HUES6 (cell line): ENCODE data around the gene ABI2.
A peak's percentile ranks its signal among the peaks of the same experiment; 100 is the strongest.
"Not testable (repeated sequence)": the region's sequence is repeated elsewhere in the genome, so short reads cannot be mapped to it uniquely, and the experiment has no call there.

Experiments
- H3K27ac ChIP-seq: 2 replicates; pipeline ENCODE4 v1.7.0; 2013; ENCODE audit warnings: low read depth, mild to moderate bottlenecking, low read length, inconsistent platforms
- H3K27me3 ChIP-seq: 2 replicates; pipeline ENCODE4 v1.6.1; 2013; ENCODE audit warnings: low read length; ENCODE audit not compliant: control insufficient read depth, insufficient read depth
- H3K36me3 ChIP-seq: 2 replicates; pipeline ENCODE4 v1.6.1; 2013; ENCODE audit warnings: low read length; ENCODE audit not compliant: control insufficient read depth, insufficient read depth
- H3K4me1 ChIP-seq: 2 replicates; pipeline ENCODE4 v1.6.1; 2013; ENCODE audit warnings: low read length; ENCODE audit not compliant: control insufficient read depth, insufficient read depth
- H3K4me3 ChIP-seq: 2 replicates; pipeline ENCODE4 v1.5.1; 2013; ENCODE audit warnings: low read depth, low read length
- H3K9ac ChIP-seq: one replicate; pipeline ENCODE4 v1.6.1; 2013; ENCODE audit warnings: mild to moderate bottlenecking, low read length
- H3K9me3 ChIP-seq: 2 replicates; pipeline ENCODE4 v1.6.1; 2013; ENCODE audit warnings: low read depth, low read length; ENCODE audit not compliant: control insufficient read depth, insufficient read depth

The ABI2 gene

GRCh38 chr2:203327901-203328759 is at the start of gene ABI2:
Gene ABI2 (plus strand): TSS chr2:203328394. CDS start chr2:203328515, 121 bp downstream.
- Histone ChIP-seq H3K36me3 (no peaks in the 10 kb centered on the region), H3K27me3 (no peaks in the 10 kb centered on the region), H3K9me3 (no peaks in the 10 kb centered on the region), H3K27ac (peak within 1 kb of the TSS; percentile 96), H3K4me3 (peak within 1 kb of the TSS; percentile 88), H3K4me1 (peaks cover 10% of the 10 kb centered on the region), H3K9ac (peak within 1 kb of the TSS; percentile 99)

- Histone ChIP-seq H3K27ac (no peak overlapping the region), H3K9me3 (no peaks in the 10 kb centered on the region), H3K4me1 (no peaks in the 10 kb centered on the region), H3K4me3 (no peak overlapping the region), H3K36me3 (peaks cover 51% of the 10 kb centered on the region), H3K9ac (no peak overlapping the region), H3K27me3 (no peaks in the 10 kb centered on the region)
Measured at GRCh38 chr2:203279288-203279687, 48.9 kb upstream of the ABI2 start.

GRCh38 chr2:203280428-203281064 is 47.6 kb upstream of the ABI2 start:
- no peak overlapping the region for H3K9ac ChIP-seq
- no peak overlapping the region for H3K27ac ChIP-seq
- no peak overlapping the region for H3K4me3 ChIP-seq
- no peaks in the 10 kb centered on the region for H3K4me1 ChIP-seq
- H3K9me3 ChIP-seq, result no peaks in the 10 kb centered on the region
- no peaks in the 10 kb centered on the region for H3K27me3 ChIP-seq
- H3K36me3 ChIP-seq, result peaks cover 57% of the 10 kb centered on the region

- peaks cover 62% of the 10 kb centered on the region for H3K36me3 ChIP-seq
- H3K9me3 ChIP-seq, result no peaks in the 10 kb centered on the region
- no peak overlapping the region for H3K9ac ChIP-seq
- no peak overlapping the region for H3K27ac ChIP-seq
- H3K4me1 ChIP-seq, result no peaks in the 10 kb centered on the region
- no peaks in the 10 kb centered on the region for H3K27me3 ChIP-seq
- H3K4me3 ChIP-seq, result no peak overlapping the region
Measured at GRCh38 chr2:203282101-203282500, 46.1 kb upstream of the ABI2 start.

GRCh38 chr2:203286532-203286931 is 41.7 kb upstream of the ABI2 start:
- H3K4me1 ChIP-seq, result no peaks in the 10 kb centered on the region

GRCh38 chr2:203301667-203302066 is 26.5 kb upstream of the ABI2 start:
- Histone ChIP-seq H3K4me1 (no peaks in the 10 kb centered on the region), H3K9ac (no peak overlapping the region), H3K36me3 (no peaks in the 10 kb centered on the region), H3K9me3 (no peaks in the 10 kb centered on the region), H3K27me3 (no peaks in the 10 kb centered on the region), H3K27ac (no peak overlapping the region), H3K4me3 (no peak overlapping the region)

More at GRCh38 chr2:203286532-203286931, 41.7 kb upstream of the ABI2 start:
- Histone ChIP-seq H3K9me3 (no peaks in the 10 kb centered on the region), H3K36me3 (peaks cover 30% of the 10 kb centered on the region), H3K27me3 (no peaks in the 10 kb centered on the region), H3K9ac (no peak overlapping the region), H3K27ac (no peak overlapping the region), H3K4me3 (no peak overlapping the region)

- not testable (repeated sequence) for H3K9ac ChIP-seq, H3K4me3 ChIP-seq, H3K36me3 ChIP-seq, H3K4me1 ChIP-seq, H3K9me3 ChIP-seq, H3K27ac ChIP-seq, H3K27me3 ChIP-seq
Measured at GRCh38 chr2:203302586-203302985, 25.6 kb upstream of the ABI2 start.

GRCh38 chr2:203310688-203311436 is 17.3 kb upstream of the ABI2 start:
- Histone ChIP-seq H3K4me1 (no peaks in the 10 kb centered on the region), H3K4me3 (no peak overlapping the region), H3K9me3 (peaks cover 12% of the 10 kb centered on the region), H3K9ac (no peak overlapping the region), H3K36me3 (peaks cover 4% of the 10 kb centered on the region), H3K27me3 (no peaks in the 10 kb centered on the region), H3K27ac (no peak overlapping the region)

GRCh38 chr2:203326356-203326755 is 1.8 kb upstream of the ABI2 start:
- H3K9ac ChIP-seq, result no peak overlapping the region
- peaks cover 10% of the 10 kb centered on the region for H3K4me1 ChIP-seq
- no peaks in the 10 kb centered on the region for H3K27me3 ChIP-seq
- H3K9me3 ChIP-seq, result no peaks in the 10 kb centered on the region
- no peaks in the 10 kb centered on the region for H3K36me3 ChIP-seq
- H3K4me3 ChIP-seq, result no peak overlapping the region
- no peak overlapping the region for H3K27ac ChIP-seq

- no peaks in the 10 kb centered on the region for H3K9me3 ChIP-seq
- H3K27ac ChIP-seq, result peak overlapping the region; percentile 87
- peak overlapping the region; percentile 99 for H3K9ac ChIP-seq
- peaks cover 10% of the 10 kb centered on the region for H3K4me1 ChIP-seq
- H3K4me3 ChIP-seq, result peak overlapping the region; percentile 88
- H3K36me3 ChIP-seq, result no peaks in the 10 kb centered on the region
- H3K27me3 ChIP-seq, result no peaks in the 10 kb centered on the region
Measured at GRCh38 chr2:203327582-203327900, 653 bp upstream of the ABI2 start.
